Activated T-cell treated with anti-CD3 and anti-CD28 coated beads for 24 hours (primary cell): ENCODE data around the gene UTS2B.

Source experiments
- DNase-seq: peaks from one replicate; pipeline ENCODE4 v3.0.0-alpha.2; 2020; ENCODE audit warnings: low read depth

UTS2B gene

DNA sequence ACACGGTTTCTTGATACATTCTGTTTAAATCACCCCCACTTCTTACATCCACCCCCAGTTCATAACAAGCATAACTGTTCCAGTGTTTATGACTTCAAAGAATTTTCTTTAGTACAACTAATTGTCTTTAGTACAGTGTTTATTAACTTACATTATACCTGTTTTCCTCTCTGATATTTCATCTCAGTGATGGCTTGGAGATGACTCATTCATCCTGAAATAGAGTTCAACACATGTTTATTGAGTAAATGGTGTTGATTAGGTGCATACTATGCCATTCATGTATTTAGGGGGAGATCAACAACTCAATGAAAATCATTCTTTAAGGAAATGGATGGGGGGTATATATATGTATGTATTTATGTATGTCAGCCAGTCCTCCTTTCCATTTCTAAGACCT lies 21.7 kb upstream of the UTS2B start:
- no peak for DNase-seq

DNA sequence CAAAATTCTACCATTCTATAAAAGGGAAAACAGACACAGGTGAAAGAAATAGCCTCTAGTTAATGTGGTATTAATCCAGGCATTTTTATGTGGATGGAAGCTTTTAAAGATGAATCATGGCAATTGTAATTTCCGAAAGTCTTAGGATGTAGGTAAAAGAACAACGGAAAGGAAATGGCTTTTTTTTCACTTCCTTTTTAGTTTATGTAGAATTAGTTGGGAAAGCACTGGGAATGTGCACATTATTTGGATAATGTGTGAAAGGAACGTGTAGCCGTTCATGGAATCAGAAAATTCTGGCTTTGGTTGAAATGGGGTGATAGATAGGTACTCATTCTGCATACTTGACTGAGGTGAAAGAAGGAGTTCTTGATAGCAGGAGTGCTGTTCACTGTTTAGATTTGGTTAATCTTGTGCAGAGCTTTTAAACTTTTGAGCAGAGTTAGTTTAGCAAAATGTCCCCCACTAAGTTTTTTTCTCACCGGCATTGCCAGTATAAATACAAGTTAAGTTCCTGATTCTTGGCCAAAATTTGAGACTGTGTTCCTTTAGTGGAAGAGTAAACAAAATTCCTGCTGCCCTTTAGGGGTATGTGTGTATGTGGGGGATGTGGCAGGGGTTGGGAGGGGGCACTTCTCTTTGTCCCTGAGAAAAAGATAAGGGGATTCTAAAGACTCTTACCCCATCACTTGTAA lies 20.2 kb upstream of the UTS2B start:
- DNase-seq = no peak

DNA sequence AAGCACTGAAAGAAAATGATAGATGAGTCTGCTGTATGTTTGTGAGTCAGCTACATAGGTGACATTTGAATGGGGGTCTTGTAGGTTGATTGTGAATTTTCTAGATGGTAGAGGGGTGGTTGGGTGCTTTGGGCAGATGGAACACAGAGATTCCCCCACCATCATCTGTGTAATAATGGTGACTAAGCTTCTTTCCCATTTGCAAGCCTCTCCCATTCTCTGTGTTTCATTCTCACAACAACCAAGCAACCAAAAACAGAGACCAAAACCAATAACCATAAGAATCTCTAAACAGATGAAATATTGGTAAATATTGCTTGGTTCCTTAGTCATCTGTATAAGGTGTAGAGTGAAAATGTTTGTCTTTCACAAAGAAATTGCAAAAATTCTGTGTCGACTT lies 17.8 kb upstream of the UTS2B start:
- DNase-seq = no peak

DNA sequence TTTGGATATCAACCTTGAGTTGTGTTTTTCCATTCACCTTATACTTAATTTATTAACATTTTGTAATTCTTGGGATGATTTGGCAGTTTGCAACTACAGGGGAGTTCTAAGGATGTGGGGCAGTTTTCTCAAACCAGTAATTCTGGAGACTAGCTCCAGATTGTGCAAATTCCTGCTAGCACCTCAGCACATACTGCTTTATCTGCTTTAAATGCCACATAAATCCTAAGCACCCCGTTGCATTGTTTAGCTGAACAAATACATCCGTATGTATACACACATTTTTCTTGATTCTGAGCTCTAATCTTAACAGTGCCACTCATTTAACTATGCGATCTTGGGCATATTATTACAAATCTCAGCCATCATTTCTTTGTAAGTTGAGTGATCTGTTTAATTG lies 16.9 kb upstream of the UTS2B start:
- DNase-seq = no peak

DNA sequence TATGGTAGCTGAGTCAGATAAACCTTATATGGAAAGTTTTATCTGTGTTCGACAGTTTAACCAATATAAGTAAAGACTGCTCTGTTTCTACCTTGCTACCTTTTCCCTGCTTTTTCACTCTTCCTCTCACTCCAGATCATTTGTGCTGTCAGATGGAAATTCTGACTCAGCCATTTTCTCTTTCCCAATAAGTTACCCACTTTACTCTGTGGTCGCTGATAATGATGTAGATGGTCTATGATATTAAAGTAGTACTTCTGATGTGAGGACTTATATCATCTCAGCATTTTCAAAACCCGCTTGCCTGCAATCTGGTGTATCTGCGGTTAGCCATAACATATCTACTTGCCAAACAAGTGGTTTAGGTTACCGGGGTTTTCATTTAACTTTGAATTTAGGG lies 15.0 kb upstream of the UTS2B start:
- no peak for DNase-seq

DNA sequence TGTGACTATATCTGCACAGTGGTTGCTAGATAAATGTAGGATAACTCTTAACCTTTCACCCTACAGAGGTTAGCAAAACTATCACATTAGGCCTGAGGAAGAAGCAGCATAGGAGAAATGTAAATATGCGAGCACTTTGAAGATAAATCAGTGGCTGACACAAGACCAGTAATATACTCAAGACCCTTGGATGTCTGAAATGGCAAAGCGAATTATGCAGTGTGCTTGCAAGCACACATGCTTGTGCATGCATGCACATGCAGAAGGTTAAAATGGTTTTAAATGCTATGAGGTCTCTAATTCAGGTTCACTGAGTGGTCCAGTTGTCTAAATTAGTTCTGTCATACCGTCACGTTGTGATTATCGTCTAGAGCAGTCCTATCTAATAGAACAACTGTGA lies 13.6 kb upstream of the UTS2B start:
- no peak for DNase-seq

DNA sequence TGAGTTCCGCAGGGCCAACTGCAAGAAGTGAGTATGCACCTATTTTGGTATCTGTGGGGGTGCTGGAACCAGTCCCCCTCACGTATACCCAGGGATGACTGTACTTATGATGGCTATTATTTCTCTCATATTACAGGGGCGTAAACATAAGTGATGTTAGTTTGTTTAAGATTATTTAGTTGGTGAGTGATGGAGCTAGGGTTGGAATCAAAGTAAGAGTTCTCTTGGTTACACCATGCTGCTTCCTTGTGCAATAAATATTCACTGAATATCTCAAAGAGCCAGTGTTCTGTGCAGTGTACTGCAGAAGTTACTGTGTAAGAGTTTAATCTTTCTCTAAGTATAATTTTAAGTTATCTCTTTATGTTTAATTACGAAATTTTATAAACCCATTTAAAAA lies 12.8 kb upstream of the UTS2B start:
- no peak for DNase-seq

DNA sequence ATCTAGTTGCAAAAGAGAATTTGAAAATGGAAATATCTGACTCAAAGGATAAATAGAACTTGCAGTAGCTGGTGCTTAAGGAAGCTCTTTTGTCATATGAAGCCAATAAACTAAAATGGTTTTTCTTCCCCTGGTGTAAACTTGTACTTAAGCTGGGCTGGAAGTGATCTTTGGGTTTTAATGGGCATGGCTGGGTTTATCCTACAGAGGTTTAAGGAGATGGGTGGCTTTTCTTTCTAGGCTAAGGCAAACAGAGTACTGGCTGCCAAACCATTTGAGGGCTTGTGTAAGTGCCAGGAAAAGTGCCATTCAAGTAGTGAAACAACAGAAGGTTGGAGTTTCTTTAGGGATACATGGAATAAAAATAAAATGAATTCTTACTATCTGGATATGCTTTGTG lies 12.1 kb upstream of the UTS2B start:
- DNase-seq = no peak

DNA sequence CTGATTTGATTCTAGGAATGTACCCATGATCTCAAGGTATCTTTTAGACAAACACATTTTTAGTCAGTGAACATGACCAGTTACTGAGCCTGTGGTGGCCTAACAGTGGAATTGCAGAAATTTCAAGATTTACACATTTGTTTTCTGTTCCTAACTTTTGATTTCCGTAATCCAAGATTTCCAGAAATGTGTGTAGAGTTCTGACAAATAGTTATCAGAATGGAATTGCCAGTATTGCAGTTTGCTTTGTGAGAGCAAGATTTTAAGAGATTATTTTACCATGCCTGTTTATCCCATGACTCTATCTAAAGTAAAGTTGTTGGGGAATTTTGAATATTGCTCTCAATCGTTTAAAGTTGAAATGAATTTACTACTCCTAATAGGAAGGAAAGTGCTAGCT lies 11.7 kb upstream of the UTS2B start:
- no peak for DNase-seq

DNA sequence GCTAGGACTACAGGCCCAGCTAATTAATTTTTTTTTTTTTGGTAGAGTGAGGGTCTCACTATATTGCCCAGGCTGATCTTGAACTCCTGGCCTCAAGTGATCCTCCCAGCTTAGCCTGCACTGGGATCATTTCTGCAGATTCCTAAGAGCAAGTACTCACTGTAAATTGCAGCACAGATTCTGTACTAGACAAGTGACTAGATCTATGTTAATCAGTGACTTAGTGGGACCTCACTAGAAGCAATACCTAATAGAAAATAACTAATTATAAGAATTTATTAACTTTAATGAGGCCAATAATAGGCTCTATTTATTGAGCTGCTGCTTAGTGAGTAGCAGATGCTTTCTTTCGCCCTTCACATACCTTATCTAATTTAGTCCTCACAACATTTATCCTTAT lies 10.6 kb upstream of the UTS2B start:
- DNase-seq = no peak

DNA sequence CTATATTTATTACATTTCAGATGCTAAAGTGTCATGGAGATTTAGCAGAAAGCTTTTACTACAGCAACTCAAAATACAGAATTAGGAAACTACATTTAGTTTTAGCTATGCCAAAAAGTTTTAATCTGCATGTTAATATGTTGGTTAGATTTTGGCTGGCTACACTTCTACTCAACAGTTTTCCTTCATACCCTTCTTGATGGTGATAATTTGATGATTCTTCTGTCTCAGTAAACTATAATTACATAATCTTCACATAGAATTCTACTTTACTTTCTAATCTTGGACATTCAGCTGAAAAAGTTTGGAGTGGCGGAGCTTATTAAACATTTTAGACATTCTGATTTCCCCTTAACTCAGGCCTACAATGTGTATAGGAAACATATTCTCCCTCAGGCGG lies 10.0 kb upstream of the UTS2B start:
- DNase-seq = no peak

DNA sequence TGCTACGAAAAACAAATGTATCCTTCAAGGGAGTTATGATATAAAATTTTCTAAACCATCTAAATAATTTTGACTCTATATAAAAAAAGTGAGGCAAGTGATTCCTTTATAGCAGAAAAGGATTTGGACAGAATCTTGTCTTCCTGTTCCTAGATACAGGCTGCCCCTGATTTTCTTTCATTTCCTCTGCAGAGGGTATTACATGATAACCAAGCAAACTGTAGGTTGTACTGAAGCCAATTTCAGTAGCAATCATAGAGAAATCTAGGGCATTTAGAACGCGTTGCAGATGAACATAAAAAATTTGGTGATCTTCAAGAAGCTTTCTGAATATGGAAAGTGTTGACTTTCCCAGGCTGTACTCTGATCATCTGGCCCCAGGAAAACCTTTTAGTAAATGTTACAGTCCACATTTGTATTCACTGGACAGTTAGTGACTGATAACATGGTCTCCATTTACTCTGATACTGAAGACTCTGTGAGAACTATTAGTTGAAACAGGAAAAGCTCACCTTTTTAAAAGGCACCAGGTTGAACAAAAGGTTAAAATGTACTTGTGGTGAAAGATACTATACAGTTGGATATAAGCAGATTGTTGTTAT lies 9.1 kb upstream of the UTS2B start:
- no peak for DNase-seq

DNA sequence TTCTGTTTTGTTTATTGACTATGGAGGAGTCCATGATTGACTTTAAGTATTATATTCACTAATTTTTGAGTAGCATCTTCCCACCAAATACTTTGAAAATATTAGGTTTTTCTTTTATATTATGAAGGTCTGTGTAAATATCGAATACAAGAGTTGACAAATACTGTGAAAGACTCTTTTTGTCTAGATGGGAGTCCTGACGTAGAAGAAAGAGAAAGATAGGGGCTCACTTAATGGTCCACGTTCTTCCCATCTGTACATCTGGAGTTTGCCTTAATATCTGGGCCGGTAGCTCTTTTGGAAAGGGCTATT lies 7.8 kb upstream of the UTS2B start:
- no peak for DNase-seq

DNA sequence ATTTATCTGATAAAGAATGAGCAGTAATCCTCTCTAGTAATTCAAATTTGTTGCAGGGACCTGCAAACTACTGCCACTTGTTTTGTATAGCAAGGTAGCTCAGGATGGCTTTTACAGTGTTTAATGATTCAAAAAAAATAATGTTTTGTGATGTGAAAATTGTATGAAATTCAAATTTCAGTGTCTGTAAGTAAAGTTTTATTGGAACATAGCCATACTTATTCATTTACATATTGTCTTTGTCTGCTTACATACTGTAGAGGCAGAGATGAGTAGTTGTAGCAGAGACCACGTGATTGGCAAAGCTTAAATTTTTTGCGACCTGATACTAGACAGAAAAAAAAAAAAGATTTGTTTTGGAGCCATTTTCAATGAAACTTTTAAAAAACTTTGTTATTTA lies 6.5 kb upstream of the UTS2B start:
- DNase-seq = no peak

DNA sequence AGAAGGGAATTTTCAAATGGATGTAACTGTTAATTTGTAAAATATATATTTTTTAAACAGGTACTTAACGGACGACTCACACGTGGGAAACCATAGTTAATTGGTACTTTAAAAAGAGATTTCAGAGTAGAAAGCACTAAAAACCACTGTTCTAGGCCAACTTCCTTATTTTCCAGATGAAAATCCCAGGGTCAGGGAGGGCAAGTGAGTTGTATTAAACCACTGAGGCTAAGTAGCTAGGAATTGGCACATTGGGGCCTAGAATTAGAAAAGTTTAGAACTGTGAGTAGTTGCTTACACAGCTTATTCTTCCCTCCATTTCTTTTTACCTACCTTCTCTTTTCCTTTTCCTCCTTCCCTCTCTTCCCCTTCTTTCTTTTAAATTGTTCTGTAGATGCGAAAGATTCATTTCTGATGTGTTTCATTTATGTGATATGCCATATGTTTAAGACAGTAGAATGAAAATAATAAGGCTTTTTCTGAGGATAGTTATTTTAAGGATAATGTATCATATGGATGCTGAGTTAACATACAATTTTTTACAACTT lies 4.1 kb upstream of the UTS2B start:
- DNase-seq = no peak

DNA sequence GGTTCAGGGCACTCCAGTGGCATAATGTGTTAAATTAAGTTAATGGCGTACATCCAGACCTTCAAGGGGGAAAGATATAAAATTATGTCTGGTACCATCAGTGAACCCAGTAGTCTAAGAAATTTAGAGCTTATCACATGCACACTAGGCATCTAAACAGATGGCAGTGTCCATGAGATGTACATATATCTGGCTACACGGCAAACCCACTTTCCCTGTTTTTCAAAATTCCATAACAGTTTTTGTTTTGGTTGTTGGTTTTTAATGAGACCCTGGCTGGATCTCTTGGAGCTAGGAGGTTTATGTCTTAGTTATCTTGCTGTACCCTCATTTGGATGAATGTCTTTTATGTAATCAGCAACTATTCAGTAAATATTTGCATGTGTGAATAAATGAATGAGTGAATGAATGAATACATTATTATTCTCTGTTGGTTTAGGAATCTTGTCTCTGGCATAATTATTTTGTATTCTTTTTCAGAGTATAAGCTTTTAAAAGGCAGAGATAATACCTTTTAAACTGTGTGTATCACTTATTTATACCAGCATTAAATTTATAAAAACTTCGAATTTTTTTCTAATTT lies 3.1 kb upstream of the UTS2B start:
- no peak for DNase-seq

DNA sequence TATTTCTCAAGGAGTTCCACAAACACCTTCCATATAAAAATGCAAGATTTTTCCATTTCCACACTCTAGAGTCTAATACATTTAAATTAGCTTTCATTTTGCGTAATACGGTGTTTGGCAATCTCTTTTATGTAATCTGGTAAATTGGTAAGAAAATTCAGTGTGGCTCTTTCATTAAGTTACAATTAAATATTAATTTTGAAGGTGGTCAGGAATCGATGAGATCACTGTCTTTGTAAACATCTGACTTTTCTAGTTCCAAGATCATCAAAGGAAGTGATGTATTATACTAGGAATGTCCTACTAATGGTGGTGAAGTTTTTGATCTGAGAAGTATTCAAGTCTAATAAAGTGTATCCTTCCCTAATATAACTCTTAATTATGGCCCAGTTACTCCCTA lies 1.1 kb upstream of the UTS2B start:
- DNase-seq = no peak

DNA sequence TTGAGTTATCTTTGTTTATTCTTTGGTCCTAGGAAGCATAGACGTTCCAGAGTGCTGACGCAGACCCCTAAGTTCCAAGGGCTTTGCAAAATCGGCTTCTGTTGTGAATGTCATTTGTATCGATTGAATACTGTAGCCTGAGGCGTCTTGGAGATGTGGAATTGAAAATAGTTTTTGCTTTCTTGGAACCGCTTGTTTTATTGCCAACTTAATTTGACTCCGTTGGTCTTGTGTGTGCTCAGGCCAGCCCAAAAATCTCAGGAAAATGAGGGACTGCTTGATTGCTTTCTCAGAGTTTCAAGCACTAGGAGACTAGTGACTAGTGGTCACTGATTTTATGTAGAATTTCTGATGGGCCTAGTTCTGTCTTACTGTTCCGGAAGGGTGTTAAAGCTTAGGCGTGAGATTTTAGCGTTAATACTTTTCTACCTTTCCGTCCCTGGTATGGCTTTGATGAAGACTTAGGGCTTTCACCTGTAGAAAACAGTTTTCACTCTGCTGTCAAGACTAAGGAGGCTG lies 263 bp upstream of the UTS2B start:
- DNase-seq = no peak

DNA sequence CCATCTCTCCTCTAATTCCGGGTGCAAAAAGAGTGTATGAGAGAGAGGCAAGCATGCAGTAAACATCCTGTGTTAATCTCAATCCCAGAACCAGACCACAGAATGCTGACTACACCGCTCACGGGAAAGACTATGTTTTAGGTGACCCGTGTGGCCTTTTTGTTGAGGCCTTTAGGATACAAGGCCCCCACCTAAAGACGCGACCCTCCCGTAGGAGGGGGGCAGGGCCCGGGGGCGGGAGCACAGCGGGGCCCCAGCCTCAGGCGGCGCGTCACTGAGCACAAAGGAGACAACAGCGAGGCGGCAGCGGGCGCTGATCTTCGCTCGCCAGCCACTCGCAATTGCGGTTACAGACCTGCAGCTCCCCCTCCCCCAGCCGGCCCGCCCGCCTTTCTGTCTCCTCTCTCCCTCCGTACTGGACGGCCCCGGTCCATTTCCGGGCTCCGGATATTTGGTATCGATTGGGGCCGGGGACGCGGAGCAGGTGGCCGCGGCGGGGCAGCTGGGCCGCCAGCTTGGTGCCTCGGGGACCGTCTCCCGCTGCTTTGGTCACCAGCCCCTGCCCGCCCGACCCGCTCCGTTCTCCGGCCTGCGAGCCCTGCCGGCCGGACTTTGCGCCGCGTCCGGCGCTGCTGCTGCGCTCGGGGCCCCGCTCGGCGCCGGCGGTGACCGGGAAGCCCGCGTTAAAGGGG lies 1.2 kb downstream of the UTS2B start, which contains the start of gene CCDC50:
TSS of gene CCDC50 (plus strand) at position 433 of the 692 bp plus-strand sequence. CDS start 281 bp downstream, outside the sequence.
- DNase-seq = no peak

DNA sequence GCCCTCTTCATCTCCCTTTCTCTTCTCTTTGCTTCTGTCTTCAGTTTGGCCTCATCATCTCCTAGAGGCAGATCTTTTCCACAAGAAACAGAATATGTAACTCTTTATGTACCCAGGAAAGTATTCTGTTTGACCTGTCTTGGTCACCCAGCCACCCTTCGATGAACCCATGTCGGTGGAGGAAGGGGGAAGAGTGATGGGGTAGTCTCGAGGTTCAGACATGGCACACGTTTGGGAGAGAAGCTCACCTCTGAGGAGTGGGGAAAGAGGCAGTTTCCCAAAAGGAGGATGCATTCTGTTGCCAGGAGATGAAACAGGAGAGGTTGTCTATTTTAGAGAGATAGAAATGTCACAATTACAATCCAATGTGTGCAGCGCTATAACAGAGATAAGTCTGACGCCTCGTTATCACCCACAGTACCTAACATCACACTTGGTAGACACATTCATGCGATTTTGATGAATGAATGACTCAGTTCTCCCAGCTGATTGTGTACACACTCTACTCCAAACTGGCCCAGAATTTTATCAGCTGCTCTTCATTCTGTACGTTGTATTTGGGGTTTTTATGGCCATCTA lies 1.9 kb downstream of the UTS2B start:
- DNase-seq = no peak

DNA sequence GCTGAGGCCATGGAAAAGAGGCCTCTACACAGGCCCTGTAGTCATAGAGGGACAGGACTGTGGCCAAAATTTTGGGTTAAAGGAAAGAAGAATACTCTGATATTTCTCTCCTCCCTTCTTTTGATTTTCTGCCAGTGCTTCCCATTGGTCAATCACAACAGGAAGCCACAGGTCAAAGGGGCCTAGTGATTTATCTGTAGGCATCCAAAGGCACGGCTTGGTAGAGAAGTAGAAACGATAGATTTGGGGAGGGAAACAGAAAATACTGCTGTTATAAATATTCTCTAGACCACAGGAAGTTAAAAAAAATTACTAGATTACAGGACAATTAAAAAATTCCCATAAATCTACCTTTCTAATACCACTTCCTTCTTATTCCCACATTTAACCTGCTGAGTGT lies 2.8 kb downstream of the UTS2B start:
- DNase-seq = no peak

DNA sequence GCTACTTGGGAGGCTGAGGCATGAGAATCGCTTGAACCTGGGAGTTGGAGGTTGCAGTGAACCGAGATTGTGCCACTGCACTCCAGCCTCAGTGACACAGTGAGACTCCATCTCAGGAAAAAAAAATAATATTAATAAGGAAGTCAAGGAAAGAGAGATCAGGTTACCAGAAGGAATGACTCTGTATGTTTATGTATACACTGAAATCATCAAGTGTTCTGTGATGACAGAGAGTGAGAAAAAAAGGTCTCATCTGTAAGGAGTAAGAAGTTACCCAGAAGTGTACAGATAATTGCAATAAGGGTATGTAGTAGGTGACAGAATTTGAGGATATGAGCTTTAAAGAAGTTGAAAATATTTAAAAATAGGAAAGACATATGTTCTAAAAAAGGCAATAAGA lies 5.4 kb downstream of the UTS2B start:
- DNase-seq = no peak
